IMR-90 (cell line): ENCODE results near the gene MSI2. TPM values are rescaled to one million over a fixed set of nuclear protein-coding genes. Genes with fewer than 3 reads are reported as not detected.
A peak's percentile ranks its signal among the peaks of the same experiment; 100 is the strongest.

Experiments
- ATAC-seq: fragments of 200-7000 bp; cut with Tn5 transposase; 2 replicates; pipeline ENCODE4 v1.9.1; 2020; ENCODE audit warnings: low read depth, mild to moderate bottlenecking, moderate library complexity
- BruUV-seq: library from RNA; stranded (reverse); fragments of 400-500 nt; replicated peaks from 2 replicates; lab custom pipeline; 2021; lab: Mats Ljungman, UMichigan
- CTCF ChIA-PET: fragments of 300-600 bp; formaldehyde crosslinking; extraction: SDS; loops from one replicate; lab custom pipeline; 2021; ENCODE audit warnings: antibody characterized with exemption; lab: Yijun Ruan, JAX
- POLR2A ChIA-PET: fragments of 300-600 bp; sonication (Branson Sonifier 250); formaldehyde crosslinking; loops from one replicate; lab custom pipeline; 2022; ENCODE audit warnings: antibody characterized with exemption; ENCODE audit not compliant: unreplicated experiment; lab: Charles Lee
- DNase-seq: peaks from one replicate; pipeline ENCODE4 v3.0.0; 2013
- H2AFZ ChIP-seq: replicated peaks from 2 replicates; pipeline ENCODE3; 2013; ENCODE audit warnings: low read length, mild to moderate bottlenecking; ENCODE audit not compliant: poor library complexity
- H2AK5ac ChIP-seq: 2 replicates; pipeline ENCODE4 v1.6.1; 2013; ENCODE audit warnings: low read depth, low read length, inconsistent platforms
- H2AK9ac ChIP-seq: replicated peaks from 2 replicates; pipeline ENCODE3; 2013; ENCODE audit warnings: mild to moderate bottlenecking, low read depth, low read length, moderate library complexity; ENCODE audit not compliant: poor library complexity
- H2BK120ac ChIP-seq: 2 replicates; pipeline ENCODE4 v1.6.1; 2013; ENCODE audit warnings: low read depth, low read length, inconsistent platforms
- H2BK15ac ChIP-seq: 3 replicates; pipeline ENCODE4 v1.6.1; 2013; ENCODE audit warnings: low read depth, low read length, inconsistent platforms
- H2BK20ac ChIP-seq: 2 replicates; pipeline ENCODE4 v1.6.1; 2013; ENCODE audit warnings: low read depth, mild to moderate bottlenecking, inconsistent platforms, low read length, moderate library complexity
- H2BK5ac ChIP-seq: 2 replicates; pipeline ENCODE4 v1.6.1; 2013; ENCODE audit warnings: mild to moderate bottlenecking, low read depth, low read length, inconsistent platforms; ENCODE audit not compliant: poor library complexity, severe bottlenecking
- H3K14ac ChIP-seq: replicated peaks from 2 replicates; pipeline ENCODE4 v1.6.1; 2013; ENCODE audit warnings: low read depth, low read length, inconsistent platforms
- H3K18ac ChIP-seq: 2 replicates; pipeline ENCODE4 v1.6.1; 2013; ENCODE audit warnings: low read depth, low read length, control low read depth
- H3K23ac ChIP-seq: 2 replicates; pipeline ENCODE4 v1.6.1; 2013; ENCODE audit warnings: low read depth, low read length, inconsistent platforms
- H3K27ac ChIP-seq: 2 replicates; pipeline ENCODE4 v1.5.1; 2013; ENCODE audit warnings: mild to moderate bottlenecking, control low read depth, low read length; ENCODE audit not compliant: insufficient read depth
- H3K27me3 ChIP-seq: 2 replicates; pipeline ENCODE4 v1.6.1; 2013; ENCODE audit warnings: low read length; ENCODE audit not compliant: control insufficient read depth, insufficient read depth
- H3K36me3 ChIP-seq: 2 replicates; pipeline ENCODE4 v1.6.1; 2013; ENCODE audit warnings: low read length, mixed read lengths; ENCODE audit not compliant: control insufficient read depth, insufficient read depth
- H3K4ac ChIP-seq: 2 replicates; pipeline ENCODE4 v1.6.1; 2013; ENCODE audit warnings: low read depth, low read length, inconsistent platforms
- H3K4me1 ChIP-seq: 2 replicates; pipeline ENCODE4 v1.6.1; 2013; ENCODE audit warnings: low read length, mixed read lengths; ENCODE audit not compliant: control insufficient read depth, insufficient read depth
- H3K4me2 ChIP-seq: 2 replicates; pipeline ENCODE4 v1.6.1; 2013; ENCODE audit warnings: low read depth, mild to moderate bottlenecking, control low read depth, low read length, moderate library complexity
- H3K4me3 ChIP-seq: 2 replicates; pipeline ENCODE4 v1.5.1; 2013; ENCODE audit warnings: low read depth, mild to moderate bottlenecking, control low read depth, low read length, moderate library complexity; ENCODE audit not compliant: insufficient read depth
- H3K56ac ChIP-seq: 2 replicates; pipeline ENCODE4 v1.6.1; 2013; ENCODE audit warnings: low read length, inconsistent platforms; ENCODE audit not compliant: insufficient read depth; ENCODE audit errors: extremely low read depth
- H3K79me1 ChIP-seq, 2 experiments: 2 replicates each; pipeline ENCODE4 v1.6.1; 2013; ENCODE audit warnings: low read length in 2 of 2, inconsistent platforms in 1 of 2, low read depth in 1 of 2
- H3K9ac ChIP-seq: 2 replicates; pipeline ENCODE4 v1.6.1; 2013; ENCODE audit warnings: low read depth, low read length, control low read depth
- H3K9me1 ChIP-seq: 2 replicates; pipeline ENCODE4 v1.6.1; 2013; ENCODE audit warnings: low read length, inconsistent platforms; ENCODE audit not compliant: insufficient read depth
- H3K9me3 ChIP-seq: 2 replicates; pipeline ENCODE4 v1.6.1; 2013; ENCODE audit warnings: low read length; ENCODE audit not compliant: control insufficient read depth, insufficient read depth
- H4K20me1 ChIP-seq: 2 replicates; pipeline ENCODE4 v1.6.1; 2013; ENCODE audit warnings: low read length, inconsistent platforms; ENCODE audit not compliant: insufficient read depth
- H4K5ac ChIP-seq: 2 replicates; pipeline ENCODE4 v1.6.1; 2013; ENCODE audit warnings: mild to moderate bottlenecking, low read depth, low read length, control low read depth
- H4K8ac ChIP-seq, 2 experiments: 2 replicates each; pipeline ENCODE4 v1.6.1; 2013; ENCODE audit warnings: low read depth in 2 of 2, low read length in 2 of 2, control low read depth in 1 of 2, inconsistent platforms in 1 of 2
- H4K91ac ChIP-seq: 2 replicates; pipeline ENCODE4 v1.6.1; 2013; ENCODE audit warnings: low read depth, low read length, inconsistent platforms; ENCODE audit not compliant: insufficient read depth
- BHLHE40 ChIP-seq: fragments of 150-350 bp; IDR thresholded peaks from 2 replicates; pipeline ENCODE4 v1.6.1; 2016; ENCODE audit warnings: mild to moderate bottlenecking, low read depth, low read length
- CEBPB ChIP-seq: IDR thresholded peaks from 2 replicates; pipeline ENCODE4 v1.6.1; 2012; ENCODE audit warnings: low read depth, low read length, improper control_type of control experiment
- CTCF ChIP-seq: conservative IDR thresholded peaks from 2 replicates; pipeline ENCODE4 v1.5.1; 2012; ENCODE audit warnings: mild to moderate bottlenecking, low read depth, low read length, improper control_type of control experiment
- ELK1 ChIP-seq: fragments of 150-350 bp; IDR thresholded peaks from 2 replicates; pipeline ENCODE4 v1.6.1; 2016; ENCODE audit warnings: low read depth, mild to moderate bottlenecking, low read length, moderate library complexity, borderline replicate concordance
- FOS ChIP-seq: fragments of 150-350 bp; IDR thresholded peaks from 2 replicates; pipeline ENCODE4 v1.6.1; 2016; ENCODE audit warnings: low read depth, low read length
- MAFK ChIP-seq: IDR thresholded peaks from 2 replicates; pipeline ENCODE4 v1.6.1; 2012; ENCODE audit warnings: low read depth, low read length, improper control_type of control experiment
- MAZ ChIP-seq: IDR thresholded peaks from 2 replicates; pipeline ENCODE4 v1.6.1; 2012; ENCODE audit warnings: low read depth, mild to moderate bottlenecking, low read length, improper control_type of control experiment, moderate library complexity, borderline replicate concordance
- MXI1 ChIP-seq: IDR thresholded peaks from 2 replicates; pipeline ENCODE4 v1.6.1; 2012; ENCODE audit warnings: low read depth, mild to moderate bottlenecking, low read length, moderate library complexity, borderline replicate concordance
- NFE2L2 ChIP-seq: fragments of 150-350 bp; IDR thresholded peaks from 2 replicates; pipeline ENCODE4 v1.6.1; 2016; ENCODE audit warnings: low read depth, mild to moderate bottlenecking, low read length
- POLR2A ChIP-seq: IDR thresholded peaks from 2 replicates; pipeline ENCODE4 v1.6.1; 2012; ENCODE audit warnings: mild to moderate bottlenecking, low read depth, low read length
- RAD21 ChIP-seq: IDR thresholded peaks from 2 replicates; pipeline ENCODE4 v1.6.1; 2012; ENCODE audit warnings: low read length, improper control_type of control experiment
- RCOR1 ChIP-seq: IDR thresholded peaks from 2 replicates; pipeline ENCODE4 v1.6.1; 2012; ENCODE audit warnings: mild to moderate bottlenecking, low read length, improper control_type of control experiment; ENCODE audit not compliant: insufficient replicate concordance
- RFX5 ChIP-seq: IDR thresholded peaks from 2 replicates; pipeline ENCODE4 v1.8.0; 2012; ENCODE audit warnings: low read depth, mild to moderate bottlenecking, low read length, moderate library complexity
- SMC3 ChIP-seq: fragments of 150-350 bp; IDR thresholded peaks from 2 replicates; pipeline ENCODE4 v1.6.1; 2016; ENCODE audit warnings: low read depth, mild to moderate bottlenecking, antibody characterized with exemption, low read length, moderate library complexity
- USF2 ChIP-seq: fragments of 150-350 bp; IDR thresholded peaks from 2 replicates; pipeline ENCODE4 v1.6.1; 2017; ENCODE audit warnings: mild to moderate bottlenecking, antibody characterized with exemption, low read length, low read depth
- WGBS, 2 experiments: methylation state at CpG; one replicate each; pipeline versions ENCODE4 v1.1.5 to v1.1.7; 2013; ENCODE audit warnings: missing lambda C conversion rate in 2 of 2; ENCODE audit not compliant: insufficient read length in 1 of 2; ENCODE audit errors: extremely low coverage in 2 of 2; 5-methylcytosine and 5-hydroxymethylcytosine counted together
- dilution Hi-C: fragments of 300-500 bp; cut with HindIII; formaldehyde crosslinking; loops from one replicate; pipeline ENCODE4 v1.14.3; 2018; ENCODE audit warnings: low sequenced_read_pairs; ENCODE audit not compliant: unreplicated experiment
- in situ Hi-C: fragments of 300-500 bp; cut with MboI; formaldehyde crosslinking; loops from 3 replicates; pipeline ENCODE4 v1.14.3; 2019; ENCODE audit warnings: low sequenced_read_pairs, inconsistent platforms, mixed read lengths
- intact Hi-C: fragments of 100-400 bp; cut with micrococcal nuclease; formaldehyde crosslinking; loops from 2 replicates; pipeline ENCODE4 v1.10.0; 2022
- polyA plus RNA-seq, 3 experiments: library from polyadenylated mRNA; depleted of rRNA; stranded (reverse); fragments of >200 nt; gene quantifications; 2 replicates each; pipeline ENCODE4 v1.2.3, GENCODE V29; 2012; ENCODE audit warnings: low replicate concordance in 1 of 3
- total RNA-seq: library from RNA; depleted of rRNA; stranded (reverse); fragments of >200 nt; gene quantifications from 2 replicates; pipeline ENCODE4 v1.2.3, GENCODE V29; 2012

Gene MSI2
- total and polyA plus RNA-seq, 2 of the 4 experiments (the other 2 are of a cell fraction), result 13.0 to 16.0 TPM

- no peak overlapping the region; the same call in 1 of the 2 replicates for H3K14ac ChIP-seq
- H3K18ac ChIP-seq, result no peak overlapping the region
- H3K4ac ChIP-seq, result no peak overlapping the region
- ChIA-PET CTCF (interaction anchor here (0.8 kb wide), 1 partner anchor 1623 kb away, joined by 4 read pairs; no protein-coding TSS in a partner anchor), POLR2A (no interaction called here)
- no peak overlapping the region for H3K56ac ChIP-seq
- no peak overlapping the region for H2BK5ac ChIP-seq
- H3K27me3 ChIP-seq, result no peaks in the 10 kb centered on the region
- H3K23ac ChIP-seq, result no peak overlapping the region
- no TSS peak for BruUV-seq
- H2BK15ac ChIP-seq, result no peak overlapping the region
- H3K4me1 ChIP-seq, result peaks cover 12% of the 10 kb centered on the region
- no peak overlapping the region for H2BK120ac ChIP-seq
- ATAC-seq, result no peak
- peaks cover 14% of the 10 kb centered on the region for H3K9me1 ChIP-seq
- no peak overlapping the region for H4K8ac ChIP-seq
- H2AK9ac ChIP-seq, result no peak overlapping the region
- H2BK20ac ChIP-seq, result no peak overlapping the region
- H3K27ac ChIP-seq, result no peak overlapping the region
- H4K91ac ChIP-seq, result no peak overlapping the region
- H3K4me3 ChIP-seq, result no peak overlapping the region
- H3K4me2 ChIP-seq, result no peak overlapping the region
- H4K20me1 ChIP-seq, result peaks cover 3% of the 10 kb centered on the region; the same call in 1 of the 2 replicates
- intact Hi-C loops (no loop called here), dilution Hi-C loops (no loop called here), in situ Hi-C loops (no loop called here)
- H3K9ac ChIP-seq, result no peak overlapping the region
- H3K9me3 ChIP-seq, result no peaks in the 10 kb centered on the region
- peak overlapping the region; percentile 30; the same call in 1 of the 2 replicates for H2AK5ac ChIP-seq
- peaks cover 7 to 20% of the 10 kb centered on the region in 2 experiments; a peak in 3 of 4 replicates for H3K79me1 ChIP-seq
- peaks cover 2% of the 10 kb centered on the region; the same call in 1 of the 2 replicates for H3K36me3 ChIP-seq
- H4K5ac ChIP-seq, result no peak overlapping the region
- no peak overlapping the region for H2AFZ ChIP-seq
- DNase-seq, result no peak
- 68% methylated on average over 3 of the region's 13 CpGs; no CpG with 5 or more reads in 1 of the 2 experiments for WGBS, 2 experiments
- TF ChIP-seq MXI1 (no peak), CTCF (no peak), CEBPB (no peak), USF2 (no peak), RCOR1 (no peak), SMC3 (no peak), BHLHE40 (no peak), ELK1 (no peak), RFX5 (no peak), FOS (no peak), NFE2L2 (no peak), POLR2A (no peak), MAZ (no peak), MAFK (no peak), RAD21 (no peak)
Measured at GRCh38 chr17:57408071-57408811, 151.9 kb downstream of the MSI2 start.
